ENCODE measurements around the gene FMN2.
"Not testable (repeated sequence)": the region's sequence is repeated elsewhere in the genome, so short reads cannot be mapped to it uniquely, and the experiment has no call there.

The FMN2 gene

GRCh38 chr1:240178366-240178765 lies 86.7 kb downstream of the FMN2 start:
- no peak for TF ChIP-seq CTCF (IDR thresholded peaks at IDR 0.05; ENCODE audit: low read depth, low read length)
- no peak for DNase-seq (ENCODE audit: low read depth in 2 of 2)
- no peak overlapping the region for H3K4me3 ChIP-seq (replicated peaks in 1 of 2; ENCODE audit: low read depth in 2 of 2, low read length in 2 of 2)

GRCh38 chr1:240184682-240185081 lies 93.0 kb downstream of the FMN2 start:
- H3K4me3 ChIP-seq (replicated peaks in 1 of 2; ENCODE audit: low read depth in 2 of 2, low read length in 2 of 2); DNase-seq (ENCODE audit: low read depth in 2 of 2): not testable (repeated sequence)

GRCh38 chr1:240188139-240188538 lies 96.5 kb downstream of the FMN2 start:
- no peak for TF ChIP-seq CTCF (IDR thresholded peaks at IDR 0.05; ENCODE audit: low read depth, low read length)
- no peak overlapping the region for H3K4me3 ChIP-seq (replicated peaks in 1 of 2; ENCODE audit: low read depth in 2 of 2, low read length in 2 of 2)
- DNase-seq (ENCODE audit: low read depth in 2 of 2): no peak

GRCh38 chr1:240189386-240189989 lies 97.8 kb downstream of the FMN2 start:
- peak; percentile 75 for TF ChIP-seq CTCF (IDR thresholded peaks at IDR 0.05; ENCODE audit: low read depth, low read length)
- DNase-seq (ENCODE audit: low read depth in 2 of 2): peak; percentile 41 to 57

GRCh38 chr1:240190881-240191401 lies 99.3 kb downstream of the FMN2 start:
- peak; percentile 86 to 93 for DNase-seq (ENCODE audit: low read depth in 2 of 2)
- peak; percentile 52 for TF ChIP-seq CTCF (IDR thresholded peaks at IDR 0.05; ENCODE audit: low read depth, low read length)
- no peak overlapping the region for H3K4me3 ChIP-seq (replicated peaks in 1 of 2; ENCODE audit: low read depth in 2 of 2, low read length in 2 of 2)

More at GRCh38 chr1:240189386-240189989, 97.8 kb downstream of the FMN2 start:
- no peak overlapping the region for H3K4me3 ChIP-seq (replicated peaks in 1 of 2; ENCODE audit: low read depth in 2 of 2, low read length in 2 of 2)

- H3K4me3 ChIP-seq (replicated peaks in 1 of 2; ENCODE audit: low read depth in 2 of 2, low read length in 2 of 2): no peak overlapping the region
- TF ChIP-seq CTCF (IDR thresholded peaks at IDR 0.05; ENCODE audit: low read depth, low read length): no peak
- no peak for DNase-seq (ENCODE audit: low read depth in 2 of 2)
Measured at GRCh38 chr1:240192851-240193250, 101.2 kb downstream of the FMN2 start.

GRCh38 chr1:240193679-240194078 lies 102.0 kb downstream of the FMN2 start:
- no peak for TF ChIP-seq CTCF (IDR thresholded peaks at IDR 0.05; ENCODE audit: low read depth, low read length)
- H3K4me3 ChIP-seq (replicated peaks in 1 of 2; ENCODE audit: low read depth in 2 of 2, low read length in 2 of 2): no peak overlapping the region
- DNase-seq (ENCODE audit: low read depth in 2 of 2): peak; percentile 19 to 33

Measured in cardiac fibroblast (primary cell).